ENCODE data around the gene NHLH2. TPM values are rescaled to one million over a fixed set of nuclear protein-coding genes. Genes with fewer than 3 reads are reported as not detected.

NHLH2 gene
- total RNA-seq, 2 donors from 2014 or later = not detected

DNA sequence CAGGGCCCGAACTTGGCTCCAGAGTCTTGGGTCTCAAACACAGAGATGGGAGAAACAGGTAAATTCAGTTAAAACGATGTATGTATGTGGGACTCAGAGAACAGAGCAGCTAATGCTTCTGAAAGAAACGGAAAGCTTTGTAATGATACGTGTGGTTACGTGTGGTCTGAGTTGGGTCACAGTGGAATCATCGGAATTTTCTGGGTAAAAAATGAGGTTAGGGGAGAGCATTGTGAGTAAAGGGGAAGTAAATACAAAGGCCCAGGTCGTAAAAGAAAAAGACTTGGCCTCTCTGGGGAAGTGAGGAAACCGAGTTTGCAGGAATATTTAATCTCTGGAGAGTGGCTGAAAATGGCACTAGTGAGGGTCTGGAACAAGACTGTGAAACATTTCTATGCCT lies 8.3 kb downstream of the NHLH2 start:
- Histone ChIP-seq H3K27ac (no peak overlapping the region), H3K4me3 (no peak overlapping the region), H3K9me3 (no peaks in the 10 kb centered on the region), H3K4me1 (ENCODE audit: control insufficient read depth in 1 of 2, low read depth in 2 of 2) (peaks cover 4 to 15% of the 10 kb centered on the region in 2 donors), H3K27me3 (replicated peaks; ENCODE audit: insufficient read depth) (peaks cover 6% of the 10 kb centered on the region), H3K36me3 (no peaks in the 10 kb centered on the region)
- no peak for TF ChIP-seq CTCF (IDR thresholded peaks at IDR 0.05)
- ATAC-seq (ENCODE audit: insufficient number of reproducible peaks, low FRiP score, low read depth) (no peak), DNase-seq (ENCODE audit: low spot score) (no peak)

- Histone ChIP-seq H3K9me3 (no peaks in the 10 kb centered on the region), H3K27me3 (replicated peaks; ENCODE audit: insufficient read depth) (no peaks in the 10 kb centered on the region), H3K36me3 (no peaks in the 10 kb centered on the region), H3K4me1 (ENCODE audit: control insufficient read depth in 1 of 2, low read depth in 2 of 2) (peaks cover 4 to 14% of the 10 kb centered on the region in 2 donors), H3K27ac (no peak overlapping the region), H3K4me3 (no peak overlapping the region)
- no peak for TF ChIP-seq CTCF (IDR thresholded peaks at IDR 0.05)
- ATAC-seq (ENCODE audit: insufficient number of reproducible peaks, low FRiP score, low read depth) (no peak), DNase-seq (ENCODE audit: low spot score) (no peak)
Observed at GRCh38 chr1:115830963-115831362, 10.0 kb downstream of the NHLH2 start.

GRCh38 chr1:115829947-115830346 lies 11.0 kb downstream of the NHLH2 start:
- Histone ChIP-seq H3K4me1 (ENCODE audit: control insufficient read depth in 1 of 2, low read depth in 2 of 2) (peaks cover 4 to 14% of the 10 kb centered on the region in 2 donors), H3K9me3 (no peaks in the 10 kb centered on the region), H3K4me3 (no peak overlapping the region), H3K27ac (no peak overlapping the region), H3K27me3 (replicated peaks; ENCODE audit: insufficient read depth) (no peaks in the 10 kb centered on the region), H3K36me3 (no peaks in the 10 kb centered on the region)
- TF ChIP-seq CTCF (IDR thresholded peaks at IDR 0.05) = no peak
- DNase-seq (ENCODE audit: low spot score) (no peak), ATAC-seq (ENCODE audit: insufficient number of reproducible peaks, low FRiP score, low read depth) (no peak)

DNA sequence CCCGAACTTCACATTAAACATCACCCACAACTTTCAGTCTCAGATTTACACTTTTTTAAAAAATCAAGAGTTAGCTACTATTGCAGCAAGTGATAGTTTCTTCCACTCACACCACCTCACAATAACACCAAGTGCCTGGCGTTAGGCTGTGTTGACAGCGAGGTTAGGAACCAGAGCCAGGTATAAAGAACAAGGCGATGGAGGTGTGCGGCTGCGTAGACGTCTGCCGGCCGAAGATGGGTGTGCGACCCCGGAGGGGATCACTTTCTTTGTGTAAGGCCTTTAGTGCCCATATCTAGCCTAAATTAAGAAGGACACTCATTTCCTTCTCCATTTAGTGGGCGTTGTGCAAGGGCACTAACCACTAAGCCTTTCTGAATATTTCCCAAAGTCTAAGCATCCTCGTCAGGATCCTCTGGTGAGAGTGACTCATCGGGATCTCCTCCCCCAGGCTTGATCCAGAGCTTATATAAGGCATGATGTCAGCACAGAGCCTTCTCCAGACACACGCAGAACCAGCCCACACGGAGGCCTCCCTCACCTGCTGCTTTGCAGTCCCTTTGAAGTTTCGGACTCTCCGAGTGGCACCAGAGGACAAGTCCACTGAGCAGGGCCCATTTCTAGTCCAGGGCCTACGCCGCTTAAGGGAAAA lies 11.8 kb downstream of the NHLH2 start:
- no peak for TF ChIP-seq CTCF (IDR thresholded peaks at IDR 0.05)
- Histone ChIP-seq H3K9me3 (no peaks in the 10 kb centered on the region), H3K36me3 (no peaks in the 10 kb centered on the region), H3K27me3 (replicated peaks; ENCODE audit: insufficient read depth) (no peaks in the 10 kb centered on the region), H3K4me1 (ENCODE audit: control insufficient read depth in 1 of 2, low read depth in 2 of 2) (peaks cover 4 to 14% of the 10 kb centered on the region in 2 donors), H3K4me3 (peak overlapping the region; percentile 68), H3K27ac (no peak overlapping the region)
- DNase-seq (ENCODE audit: low spot score) (no peak), ATAC-seq (ENCODE audit: insufficient number of reproducible peaks, low FRiP score, low read depth) (no peak)

- no peaks in the 10 kb centered on the region for H3K36me3 ChIP-seq
- peak overlapping the region; percentile 68 for H3K4me3 ChIP-seq
- no peak for DNase-seq (ENCODE audit: low spot score)
- no peaks in the 10 kb centered on the region for H3K27me3 ChIP-seq (replicated peaks; ENCODE audit: insufficient read depth)
- no peaks in the 10 kb centered on the region for H3K9me3 ChIP-seq
- H3K4me1 ChIP-seq (ENCODE audit: control insufficient read depth in 1 of 2, low read depth in 2 of 2) = peaks cover 4 to 14% of the 10 kb centered on the region in 2 donors
- no peak for ATAC-seq (ENCODE audit: insufficient number of reproducible peaks, low FRiP score, low read depth)
- no peak overlapping the region for H3K27ac ChIP-seq
- no peak for TF ChIP-seq CTCF (IDR thresholded peaks at IDR 0.05)
Observed at GRCh38 chr1:115828101-115829022, 12.6 kb downstream of the NHLH2 start.

Data from thoracic aorta (tissue), 2 donors.